BLaER1 treated with 17β-estradiol and CSF1 and Interleukin-3, amounts not matched to agents 10 nM and 100 nM (cell line): ENCODE measurements around the gene CAMK2D.

Source experiments
- H3K27ac ChIP-seq, 11 experiments: shearing (Covaris generic); formaldehyde crosslinking; 2 replicates each; pipeline ENCODE4 v1.8.1; 2022
- H3K27me3 ChIP-seq, 11 experiments: shearing (Covaris generic); formaldehyde crosslinking; 2 replicates each; pipeline ENCODE4 v1.8.1; 2022
- H3K36me3 ChIP-seq, 11 experiments: shearing (Covaris generic); formaldehyde crosslinking; 2 replicates each; pipeline ENCODE4 v1.8.1; 2022
- H3K4me1 ChIP-seq, 10 experiments: shearing (Covaris generic); formaldehyde crosslinking; 2 replicates each; pipeline ENCODE4 v1.8.1; 2022
- H3K4me2 ChIP-seq, 11 experiments: shearing (Covaris generic); formaldehyde crosslinking; 2 replicates each; pipeline ENCODE4 v1.8.1; 2022
- H3K4me3 ChIP-seq, 10 experiments: shearing (Covaris generic); formaldehyde crosslinking; 2 replicates each; pipeline ENCODE4 v1.8.1; 2022
- H3K9ac ChIP-seq, 11 experiments: shearing (Covaris generic); formaldehyde crosslinking; 2 replicates each; pipeline ENCODE4 v1.8.1; 2022
- H3K9me3 ChIP-seq, 11 experiments: shearing (Covaris generic); formaldehyde crosslinking; replicated peaks in 1 of 11; 2 replicates each; pipeline ENCODE4 v1.8.1; 2022
- H4K20me1 ChIP-seq, 11 experiments: shearing (Covaris generic); formaldehyde crosslinking; 2 replicates each; pipeline ENCODE4 v1.8.1; 2022
- Cebpa-rat ChIP-seq, 11 experiments: shearing (Covaris generic); IDR thresholded peaks; 2 replicates each; pipeline ENCODE4 v1.8.1; 2022

The CAMK2D gene

GRCh38 chr4:113749178-113749577 is 12.4 kb downstream of the CAMK2D start:
- Histone ChIP-seq H3K27ac (no peak overlapping the region), H3K4me1 (peaks cover 0 to 10% (median 0%) of the 10 kb centered on the region in 10 experiments; a peak in 2 of 20 replicates), H4K20me1 (peaks cover 0 to 21% (median 0%) of the 10 kb centered on the region in 11 experiments; a peak in 6 of 22 replicates), H3K4me3 (no peak overlapping the region), H3K9me3 (no peaks in the 10 kb centered on the region), H3K9ac (no peak overlapping the region), H3K27me3 (no peaks in the 10 kb centered on the region), H3K36me3 (peaks cover 10 to 87% (median 50%) of the 10 kb centered on the region in 11 experiments; a peak in 19 of 22 replicates), H3K4me2 (no peak overlapping the region)
- no peak for TF ChIP-seq Cebpa-rat (IDR thresholded peaks at IDR 0.05)

GRCh38 chr4:113747949-113748348 is 13.6 kb downstream of the CAMK2D start:
- 0 out of 20 replicates have a peak, but pooled peaks cover 0 to 6% (median 0%) of the 10 kb centered on the region in 10 experiments for H3K4me1 ChIP-seq
- H3K9ac ChIP-seq, result no peak overlapping the region
- H3K4me2 ChIP-seq, result no peak overlapping the region
- H4K20me1 ChIP-seq, result peaks cover 0 to 21% (median 0%) of the 10 kb centered on the region in 11 experiments; a peak in 6 of 22 replicates
- no peak for TF ChIP-seq Cebpa-rat (IDR thresholded peaks at IDR 0.05)
- no peak overlapping the region for H3K27ac ChIP-seq
- peaks cover 10 to 90% (median 57%) of the 10 kb centered on the region in 11 experiments; a peak in 20 of 22 replicates for H3K36me3 ChIP-seq
- H3K9me3 ChIP-seq, result no peaks in the 10 kb centered on the region
- no peaks in the 10 kb centered on the region for H3K27me3 ChIP-seq
- H3K4me3 ChIP-seq, result no peak overlapping the region

- H3K27ac ChIP-seq, result no peak overlapping the region
- H3K9me3 ChIP-seq, result no peaks in the 10 kb centered on the region
- H3K9ac ChIP-seq, result no peak overlapping the region
- H3K4me3 ChIP-seq, result no peak overlapping the region
- TF ChIP-seq Cebpa-rat (IDR thresholded peaks at IDR 0.05), result no peak
- peaks cover 7 to 88% (median 54%) of the 10 kb centered on the region in 11 experiments; a peak in 20 of 22 replicates for H3K36me3 ChIP-seq
- H3K4me2 ChIP-seq, result no peak overlapping the region
- H4K20me1 ChIP-seq, result peaks cover 0 to 29% (median 0%) of the 10 kb centered on the region in 11 experiments; a peak in 6 of 22 replicates
- H3K4me1 ChIP-seq, result 0 out of 20 replicates have a peak, but pooled peaks cover 0 to 6% (median 0%) of the 10 kb centered on the region in 10 experiments
- no peaks in the 10 kb centered on the region for H3K27me3 ChIP-seq
Measured at GRCh38 chr4:113745711-113746110, 15.8 kb downstream of the CAMK2D start.

GRCh38 chr4:113744667-113745240 is 16.8 kb downstream of the CAMK2D start:
- peaks cover 4 to 86% (median 49%) of the 10 kb centered on the region in 11 experiments; a peak in 19 of 22 replicates for H3K36me3 ChIP-seq
- H3K4me1 ChIP-seq, result peaks cover 0 to 4% (median under 1%) of the 10 kb centered on the region in 10 experiments; a peak in 4 of 20 replicates
- H3K4me2 ChIP-seq, result no peak overlapping the region
- H3K4me3 ChIP-seq, result no peak overlapping the region
- H3K27me3 ChIP-seq, result no peaks in the 10 kb centered on the region
- H3K9ac ChIP-seq, result no peak overlapping the region
- H4K20me1 ChIP-seq, result peaks cover 0 to 23% (median 0%) of the 10 kb centered on the region in 11 experiments; a peak in 5 of 22 replicates
- TF ChIP-seq Cebpa-rat (IDR thresholded peaks at IDR 0.05), result no peak
- H3K27ac ChIP-seq, result no peak overlapping the region
- H3K9me3 ChIP-seq, result no peaks in the 10 kb centered on the region

GRCh38 chr4:113743690-113744089 is 17.8 kb downstream of the CAMK2D start:
- no peak overlapping the region for H3K4me3 ChIP-seq
- H3K27me3 ChIP-seq, result no peaks in the 10 kb centered on the region
- H3K9me3 ChIP-seq, result no peaks in the 10 kb centered on the region
- no peak overlapping the region for H3K27ac ChIP-seq
- H3K4me2 ChIP-seq, result no peak overlapping the region
- no peak for TF ChIP-seq Cebpa-rat (IDR thresholded peaks at IDR 0.05)
- peaks cover 0 to 14% (median 9%) of the 10 kb centered on the region in 10 experiments; a peak in 15 of 20 replicates for H3K4me1 ChIP-seq
- H3K9ac ChIP-seq, result no peak overlapping the region
- peaks cover 4 to 90% (median 49%) of the 10 kb centered on the region in 11 experiments; a peak in 19 of 22 replicates for H3K36me3 ChIP-seq
- H4K20me1 ChIP-seq, result peaks cover 0 to 19% (median 0%) of the 10 kb centered on the region in 11 experiments; a peak in 4 of 22 replicates

- Histone ChIP-seq H3K27ac (no peak overlapping the region), H3K36me3 (peaks cover 4 to 91% (median 46%) of the 10 kb centered on the region in 11 experiments; a peak in 19 of 22 replicates), H3K4me2 (no peak overlapping the region), H3K9me3 (no peaks in the 10 kb centered on the region), H3K9ac (no peak overlapping the region), H4K20me1 (peaks cover 0 to 19% (median 0%) of the 10 kb centered on the region in 11 experiments; a peak in 4 of 22 replicates), H3K4me3 (no peak overlapping the region), H3K4me1 (peaks cover 0 to 25% (median 11%) of the 10 kb centered on the region in 10 experiments; a peak in 15 of 20 replicates), H3K27me3 (no peaks in the 10 kb centered on the region)
- no peak for TF ChIP-seq Cebpa-rat (IDR thresholded peaks at IDR 0.05)
Measured at GRCh38 chr4:113742643-113743042, 18.9 kb downstream of the CAMK2D start.

DNA sequence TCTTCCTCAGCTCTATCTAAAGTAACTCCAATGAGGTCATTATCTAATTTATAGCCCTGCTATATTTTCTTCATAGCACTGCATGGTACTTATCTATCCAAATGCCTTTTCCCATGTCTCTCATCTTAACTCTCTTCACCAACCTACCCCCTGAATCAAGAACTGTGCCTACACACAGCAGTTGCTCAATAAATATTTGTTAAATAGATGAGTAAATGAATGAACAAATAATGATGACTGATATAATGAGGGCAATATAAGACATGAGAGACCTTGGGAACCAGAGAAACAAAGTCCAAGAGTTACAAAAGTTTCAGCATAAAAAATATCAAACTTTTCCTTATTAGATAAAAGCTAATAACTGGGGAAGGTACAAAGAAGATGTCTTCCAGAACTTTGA is 19.6 kb downstream of the CAMK2D start:
- peaks cover 0 to 25% (median 11%) of the 10 kb centered on the region in 10 experiments; a peak in 15 of 20 replicates for H3K4me1 ChIP-seq
- TF ChIP-seq Cebpa-rat (IDR thresholded peaks at IDR 0.05), result no peak
- H4K20me1 ChIP-seq, result peaks cover 0 to 19% (median 0%) of the 10 kb centered on the region in 11 experiments; a peak in 4 of 22 replicates
- no peaks in the 10 kb centered on the region for H3K27me3 ChIP-seq
- peaks cover 4 to 91% (median 49%) of the 10 kb centered on the region in 11 experiments; a peak in 19 of 22 replicates for H3K36me3 ChIP-seq
- no peak overlapping the region for H3K27ac ChIP-seq
- no peak overlapping the region for H3K4me3 ChIP-seq
- no peak overlapping the region for H3K9ac ChIP-seq
- H3K4me2 ChIP-seq, result no peak overlapping the region
- no peaks in the 10 kb centered on the region for H3K9me3 ChIP-seq

DNA sequence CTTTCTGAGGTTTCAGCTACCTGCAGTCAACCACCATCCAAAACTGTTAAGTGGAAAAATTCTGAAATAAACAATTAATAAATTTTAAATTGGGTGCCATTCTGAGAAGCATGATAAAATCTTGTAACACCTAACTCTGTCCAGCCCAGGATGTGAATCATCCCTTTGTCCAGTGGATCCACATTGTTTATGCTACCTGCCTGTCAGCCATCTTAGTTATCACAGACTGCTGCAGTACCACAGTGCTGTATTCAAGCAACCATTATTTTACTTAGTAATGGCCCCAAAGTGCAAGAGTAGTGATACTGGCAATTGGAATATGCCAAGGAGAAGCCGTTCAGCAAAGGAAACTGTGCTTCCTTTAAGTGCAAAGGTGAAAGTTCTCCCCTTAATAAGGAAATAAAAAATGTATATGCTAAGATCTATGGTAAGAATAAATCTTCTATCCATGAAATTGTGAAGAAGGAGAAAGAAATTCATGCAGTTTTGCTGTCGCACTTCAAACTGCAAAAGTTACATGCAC is 20.6 kb downstream of the CAMK2D start:
- Histone ChIP-seq H3K4me1 (peaks cover 0 to 25% (median 11%) of the 10 kb centered on the region in 10 experiments; a peak in 15 of 20 replicates), H3K27ac (no peak overlapping the region), H4K20me1 (peaks cover 0 to 19% (median 0%) of the 10 kb centered on the region in 11 experiments; a peak in 4 of 22 replicates), H3K27me3 (no peaks in the 10 kb centered on the region), H3K4me2 (no peak overlapping the region), H3K9me3 (no peaks in the 10 kb centered on the region; a peak in 1 of 22 replicates), H3K4me3 (no peak overlapping the region), H3K9ac (no peak overlapping the region), H3K36me3 (peaks cover 4 to 91% (median 42%) of the 10 kb centered on the region in 11 experiments; a peak in 19 of 22 replicates)
- no peak for TF ChIP-seq Cebpa-rat (IDR thresholded peaks at IDR 0.05)

DNA sequence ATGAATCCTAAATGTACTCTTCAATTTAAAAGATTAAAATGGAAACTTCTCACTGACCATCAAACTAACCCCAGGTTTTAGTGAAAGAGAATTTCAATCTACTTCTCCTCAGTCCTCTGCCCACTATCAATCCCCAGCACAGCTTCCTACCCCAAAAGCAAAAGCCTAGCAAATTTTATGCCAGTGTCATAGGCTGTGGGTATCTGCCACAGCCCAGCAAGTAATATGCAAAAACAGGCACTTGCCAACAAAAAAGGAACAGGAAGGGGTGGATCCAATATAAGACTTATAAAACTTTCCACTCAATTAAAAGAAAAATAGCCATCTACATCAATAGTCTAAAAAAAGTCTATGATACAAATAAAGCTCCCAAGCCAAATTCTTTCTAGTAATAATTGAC is 22.3 kb downstream of the CAMK2D start:
- Histone ChIP-seq H3K9me3 (peaks cover 0 to 8% (median 3%) of the 10 kb centered on the region in 11 experiments; a peak in 7 of 22 replicates), H4K20me1 (peaks cover 0 to 15% (median 0%) of the 10 kb centered on the region in 11 experiments; a peak in 3 of 22 replicates), H3K27ac (peak overlapping the region in 1 of 11 experiments; percentile 17; a peak in 1 of 22 replicates), H3K27me3 (no peaks in the 10 kb centered on the region), H3K4me1 (peaks cover 0 to 25% (median 11%) of the 10 kb centered on the region in 10 experiments; a peak in 15 of 20 replicates), H3K4me2 (peak overlapping the region in 8 of 11 experiments; percentile 13 to 76 (median 32); a peak in 13 of 22 replicates), H3K4me3 (no peak overlapping the region), H3K36me3 (peaks cover 0 to 89% (median 32%) of the 10 kb centered on the region in 11 experiments; a peak in 18 of 22 replicates), H3K9ac (no peak overlapping the region)
- no peak for TF ChIP-seq Cebpa-rat (IDR thresholded peaks at IDR 0.05)
